Prostate gland (tissue), 2 donors: ENCODE measurements around the gene RAB3IP.

Experiments
- CTCF ChIP-seq, 4 experiments: fragments of 200-600 bp in 2 of 4; fragments of 450-650 bp in 2 of 4; sonication (generic) in 2 of 4; IDR thresholded peaks; 1 replicate in 3 of 4; 2 replicates in 1 of 4; pipeline ENCODE4 v1.5.1; 2016 to 2019; ENCODE audit warnings: antibody characterized with exemption in 4 of 4, mild to moderate bottlenecking in 2 of 4, moderate library complexity in 2 of 4
- POLR2AphosphoS5 ChIP-seq: sonication (generic); formaldehyde crosslinking; IDR thresholded peaks from one replicate; pipeline ENCODE4 v1.6.1; 2017; ENCODE audit warnings: antibody characterized with exemption

- TF ChIP-seq CTCF (IDR thresholded peaks at IDR 0.05) (no peak), POLR2AphosphoS5 (no peak)
Observed at GRCh38 chr12:69783365-69783764, 44.7 kb downstream of the RAB3IP start.
